CD4-positive, alpha-beta memory T cell (primary cell): Measurements from ENCODE around the gene MRPS25. TPM values are rescaled to one million over a fixed set of nuclear protein-coding genes. Genes with fewer than 3 reads are reported as not detected.

Source experiments
- CTCF ChIA-PET: fragments of 350-600 bp; sonication (Branson Sonifier 250); formaldehyde crosslinking; loops from one replicate; lab custom pipeline; 2021; ENCODE audit warnings: inconsistent platforms; ENCODE audit not compliant: partially characterized antibody; lab: Charles Lee
- POLR2A ChIA-PET: fragments of 350-600 bp; sonication (Branson Sonifier 250); formaldehyde crosslinking; loops from one replicate; lab custom pipeline; 2021; ENCODE audit not compliant: partially characterized antibody; lab: Charles Lee
- DNase-seq, 5 donors: peaks; one replicate each; pipeline versions ENCODE4 v3.0.0 to v3.0.0-alpha.2; 2020 to 2022; ENCODE audit warnings: mixed read lengths in 1 of 5
- H3K27ac ChIP-seq: one replicate; pipeline ENCODE4 v1.7.0; 2013; ENCODE audit warnings: low read depth, low read length
- H3K27me3 ChIP-seq: 2 replicates; pipeline ENCODE4 v1.7.0; 2013; ENCODE audit warnings: mild to moderate bottlenecking, low read length, moderate library complexity; ENCODE audit not compliant: insufficient read depth
- H3K36me3 ChIP-seq: 2 replicates; pipeline ENCODE4 v1.7.0; 2013; ENCODE audit warnings: mild to moderate bottlenecking, low read length, moderate library complexity; ENCODE audit not compliant: insufficient read depth
- H3K4me1 ChIP-seq: 2 replicates; pipeline ENCODE4 v1.7.0; 2013; ENCODE audit warnings: mild to moderate bottlenecking, low read length, moderate library complexity; ENCODE audit not compliant: insufficient read depth
- H3K4me3 ChIP-seq, 2 donors: one replicate each; pipeline ENCODE4 v1.7.0; 2013; ENCODE audit warnings: low read length in 2 of 2, mild to moderate bottlenecking in 1 of 2
- H3K9me3 ChIP-seq, 2 donors: one replicate each; pipeline ENCODE4 v1.7.0; 2013; ENCODE audit warnings: low read length in 2 of 2, control low read depth in 1 of 2; ENCODE audit not compliant: control insufficient read depth in 1 of 2
- H3K27ac Mint-ChIP-seq, 7 donors: one replicate each; pipeline ENCODE4 v1.8.0; 2020 to 2021; ENCODE audit warnings: mixed read lengths in 7 of 7, mild to moderate bottlenecking in 6 of 7, inconsistent platforms in 3 of 7, moderate library complexity in 3 of 7
- H3K27me3 Mint-ChIP-seq, 2 donors: one replicate each; pipeline ENCODE4 v1.8.0; 2020 to 2021; ENCODE audit warnings: mixed read lengths in 2 of 2
- H3K36me3 Mint-ChIP-seq, 2 donors: one replicate each; pipeline ENCODE4 v1.8.0; 2020 to 2021; ENCODE audit warnings: mixed read lengths in 2 of 2, inconsistent platforms in 1 of 2, mild to moderate bottlenecking in 1 of 2
- H3K4me1 Mint-ChIP-seq, 4 donors: one replicate each; pipeline ENCODE4 v1.8.0; 2020 to 2021; ENCODE audit warnings: mixed read lengths in 4 of 4, mild to moderate bottlenecking in 1 of 4
- H3K4me3 Mint-ChIP-seq, 8 donors: one replicate each; pipeline ENCODE4 v1.8.0; 2020 to 2021; ENCODE audit warnings: mixed read lengths in 8 of 8, mild to moderate bottlenecking in 7 of 8, moderate library complexity in 6 of 8, inconsistent platforms in 3 of 8
- H3K9me3 Mint-ChIP-seq, 8 donors: one replicate each; pipeline ENCODE4 v1.8.0; 2020 to 2021; ENCODE audit warnings: mixed read lengths in 8 of 8, mild to moderate bottlenecking in 5 of 8, inconsistent platforms in 3 of 8, moderate library complexity in 1 of 8
- intact Hi-C: fragments of 100-400 bp; cut with micrococcal nuclease; formaldehyde crosslinking; loops from one replicate; pipeline ENCODE4 v1.15.1; 2023
- polyA plus RNA-seq, 2 donors: library from polyadenylated mRNA; unstranded; fragments of 300-500 nt; fragmentation: Illumina TruSeq; gene quantifications; one replicate each; pipeline ENCODE4 v1.2.3, GENCODE V29; 2021
- total RNA-seq, 2 experiments: library from RNA; stranded (reverse); gene quantifications; one replicate each; pipeline ENCODE4 v1.2.3, GENCODE V29; 2021

MRPS25 gene
- total and polyA plus RNA-seq, 4 experiments from 2014 or later, result 15.1 to 80.3 (median 50.0) TPM

GRCh38 chr3:15108082-15108545 is 43.0 kb upstream of the MRPS25 start:
- POLR2A ChIA-PET, result interaction anchor here (1.8 to 2.0 kb wide), 2 partner anchors 9 to 98 kb away, joined by 6 to 13 read pairs; partner anchors contain the start of genes CAPN7 and RBSN
- peak overlapping the region in 3 of 7 donors; percentile 35 to 86 (median 64) for H3K27ac Mint-ChIP-seq
- peaks cover 0 to 8% (median 3%) of the 10 kb centered on the region in 4 donors for H3K4me1 Mint-ChIP-seq
- H3K27me3 Mint-ChIP-seq, result peaks cover 0 to 7% of the 10 kb centered on the region in 2 donors
- CTCF ChIA-PET, result interaction anchor here (0.8 to 4.0 kb wide), 9 partner anchors 8 to 214 kb away, joined by 3 to 54 read pairs (median 4); partner anchors contain the start of gene RBSN
- Histone ChIP-seq H3K4me1 (peaks cover 4% of the 10 kb centered on the region), H3K36me3 (no peaks in the 10 kb centered on the region), H3K27ac (no peak overlapping the region), H3K9me3 (no peaks in the 10 kb centered on the region), H3K4me3 (no peak overlapping the region), H3K27me3 (no peaks in the 10 kb centered on the region)
- intact Hi-C loops, result loop anchor here (1.0 to 2.0 kb wide), 4 partner anchors 183 to 1139 kb away; no protein-coding TSS in a partner anchor
- peak overlapping the region in 1 of 8 donors; percentile 54 for H3K4me3 Mint-ChIP-seq
- H3K9me3 Mint-ChIP-seq, result peaks cover 0 to 2% (median 0%) of the 10 kb centered on the region in 8 donors
- peak; percentile 68 to 71 (median 69) for DNase-seq
- H3K36me3 Mint-ChIP-seq, result no peaks in the 10 kb centered on the region

DNA sequence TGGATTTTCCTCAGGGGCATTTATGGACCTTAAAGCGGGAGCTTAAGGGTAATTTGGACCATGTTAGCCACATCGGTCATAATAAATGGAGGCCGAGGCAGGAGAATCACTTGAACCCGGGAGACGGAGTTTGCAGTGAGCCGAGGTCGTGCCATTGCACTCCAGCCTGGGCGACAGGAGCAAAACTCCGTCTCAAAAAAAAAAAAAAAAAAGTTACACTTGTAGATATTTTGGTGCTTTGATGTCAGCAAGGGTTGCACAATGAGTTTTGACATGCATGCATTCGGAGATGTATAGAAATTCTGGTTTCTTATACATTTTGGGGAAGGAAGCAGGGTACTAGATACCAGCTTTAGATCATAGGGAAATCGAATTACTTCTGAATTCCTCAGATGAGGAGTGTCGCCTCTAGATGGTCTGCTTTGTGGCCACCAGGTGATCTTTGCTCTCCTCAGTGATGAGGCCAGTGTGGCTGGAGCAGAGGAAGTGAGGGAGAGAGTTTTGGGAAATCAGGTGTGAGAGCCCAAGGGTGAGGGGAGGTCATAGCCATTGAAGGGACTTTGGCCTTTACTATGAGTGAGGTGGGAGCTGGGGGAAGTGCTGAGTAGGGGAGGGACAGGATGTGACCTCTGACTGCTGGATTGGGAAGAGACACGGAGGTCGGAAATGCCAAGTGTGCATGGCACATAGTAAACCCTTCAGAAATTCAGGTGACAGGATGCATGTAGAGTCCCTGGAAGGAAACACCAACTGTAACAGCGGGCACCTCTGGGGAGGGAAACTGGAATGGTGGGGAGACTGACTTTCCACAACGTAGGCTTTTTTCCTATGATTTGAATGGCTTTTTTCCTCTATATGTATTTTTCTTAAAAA is 42.2 kb upstream of the MRPS25 start:
- H3K36me3 Mint-ChIP-seq, result no peaks in the 10 kb centered on the region
- CTCF ChIA-PET, result interaction anchor here (0.7 to 4.0 kb wide), 8 partner anchors 8 to 669 kb away, joined by 3 to 54 read pairs (median 6); partner anchors contain the start of gene RBSN
- intact Hi-C loops, result no loop called here
- no peaks in the 10 kb centered on the region for H3K36me3 ChIP-seq
- no peak overlapping the region for H3K27ac ChIP-seq
- POLR2A ChIA-PET, result interaction anchor here (1.8 to 2.0 kb wide), 2 partner anchors 9 to 99 kb away, joined by 6 to 13 read pairs; partner anchors contain the start of genes CAPN7 and RBSN
- no peak overlapping the region for H3K4me3 ChIP-seq
- peak overlapping the region in 2 of 7 donors; percentile 32 to 85 for H3K27ac Mint-ChIP-seq
- peaks cover 4% of the 10 kb centered on the region for H3K4me1 ChIP-seq
- no peaks in the 10 kb centered on the region for H3K27me3 ChIP-seq
- peaks cover 0 to 2% (median 0%) of the 10 kb centered on the region in 8 donors for H3K9me3 Mint-ChIP-seq
- peaks cover 0 to 5% of the 10 kb centered on the region in 2 donors for H3K27me3 Mint-ChIP-seq
- H3K9me3 ChIP-seq, result no peaks in the 10 kb centered on the region
- H3K4me1 Mint-ChIP-seq, result peaks cover 0 to 8% (median 3%) of the 10 kb centered on the region in 4 donors
- H3K4me3 Mint-ChIP-seq, result no peak overlapping the region
- DNase-seq, result no peak

DNA sequence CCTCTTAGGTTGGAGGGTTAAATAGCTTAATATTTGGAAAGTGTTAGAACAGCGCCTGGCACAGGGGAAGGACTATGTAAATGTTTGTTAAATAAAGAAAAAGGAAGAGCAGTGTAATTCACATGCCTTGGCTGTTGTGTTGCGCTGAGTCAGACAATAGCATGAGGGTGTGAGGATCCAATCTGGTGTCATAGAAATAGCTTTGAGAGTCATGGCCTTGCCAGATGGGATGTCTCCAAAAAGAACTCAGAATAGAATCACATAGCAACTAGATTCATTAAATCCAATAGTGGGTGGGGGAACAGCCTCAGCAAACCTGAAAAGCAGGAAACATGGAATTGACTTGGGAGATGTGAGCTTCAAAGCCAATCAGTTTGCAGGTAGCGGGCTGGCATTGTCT is 37.7 kb upstream of the MRPS25 start:
- ChIA-PET CTCF (interaction anchor here (1.1 kb wide), 1 partner anchor 16 kb away, joined by 4 read pairs; no protein-coding TSS in a partner anchor), POLR2A (no interaction called here)
- H3K36me3 Mint-ChIP-seq, result peaks cover 0 to 14% of the 10 kb centered on the region in 2 donors
- peaks cover 0 to 5% (median 0%) of the 10 kb centered on the region in 8 donors for H3K9me3 Mint-ChIP-seq
- no peaks in the 10 kb centered on the region for H3K36me3 ChIP-seq
- no peak overlapping the region for H3K27ac Mint-ChIP-seq
- H3K27ac ChIP-seq, result no peak overlapping the region
- H3K27me3 Mint-ChIP-seq, result peaks cover 2 to 3% of the 10 kb centered on the region in 2 donors
- H3K4me3 ChIP-seq, result no peak overlapping the region
- no peaks in the 10 kb centered on the region for H3K27me3 ChIP-seq
- H3K4me3 Mint-ChIP-seq, result no peak overlapping the region
- H3K9me3 ChIP-seq, result no peaks in the 10 kb centered on the region
- peaks cover 13% of the 10 kb centered on the region for H3K4me1 ChIP-seq
- DNase-seq, result no peak
- intact Hi-C loops, result no loop called here
- peaks cover 15 to 21% (median 17%) of the 10 kb centered on the region in 4 donors for H3K4me1 Mint-ChIP-seq

DNA sequence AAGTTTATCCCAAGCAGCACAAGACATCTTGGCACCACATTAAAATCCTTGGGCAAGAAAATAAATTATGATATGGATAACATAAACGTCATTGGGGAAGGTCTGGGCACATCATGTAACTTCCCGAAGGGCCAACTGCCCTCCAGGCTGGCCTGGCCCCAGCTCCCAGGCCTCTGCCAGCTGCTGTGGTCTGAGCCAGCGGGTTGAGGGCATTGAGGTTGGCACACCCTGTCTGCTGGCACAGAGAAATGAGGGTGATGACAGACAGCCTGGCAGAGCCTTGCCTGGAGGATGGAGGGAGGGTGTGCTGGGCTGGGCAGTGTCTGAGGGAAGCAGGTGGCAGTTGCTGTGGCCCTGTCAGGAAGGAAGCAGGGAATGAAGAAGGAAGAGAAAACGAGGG is 37.1 kb upstream of the MRPS25 start:
- no peaks in the 10 kb centered on the region for H3K36me3 ChIP-seq
- POLR2A ChIA-PET, result no interaction called here
- no peak overlapping the region for H3K4me3 ChIP-seq
- H3K4me1 Mint-ChIP-seq, result peaks cover 17 to 26% (median 21%) of the 10 kb centered on the region in 4 donors
- H3K27ac ChIP-seq, result no peak overlapping the region
- no peaks in the 10 kb centered on the region for H3K9me3 ChIP-seq
- H3K27me3 ChIP-seq, result no peaks in the 10 kb centered on the region
- H3K4me1 ChIP-seq, result peaks cover 17% of the 10 kb centered on the region
- peaks cover 0 to 14% of the 10 kb centered on the region in 2 donors for H3K36me3 Mint-ChIP-seq
- peak overlapping the region in 1 of 7 donors; percentile 38 for H3K27ac Mint-ChIP-seq
- no peak for DNase-seq
- peaks cover 2 to 3% of the 10 kb centered on the region in 2 donors for H3K27me3 Mint-ChIP-seq
- H3K9me3 Mint-ChIP-seq, result peaks cover 0 to 5% (median 0%) of the 10 kb centered on the region in 8 donors
- H3K4me3 Mint-ChIP-seq, result peak overlapping the region in 2 of 8 donors; percentile 8 to 11
- intact Hi-C loops, result no loop called here
- CTCF ChIA-PET, result interaction anchor here (0.7 to 1.1 kb wide), 2 partner anchors 17 kb away, joined by 4 read pairs; no protein-coding TSS in a partner anchor

DNA sequence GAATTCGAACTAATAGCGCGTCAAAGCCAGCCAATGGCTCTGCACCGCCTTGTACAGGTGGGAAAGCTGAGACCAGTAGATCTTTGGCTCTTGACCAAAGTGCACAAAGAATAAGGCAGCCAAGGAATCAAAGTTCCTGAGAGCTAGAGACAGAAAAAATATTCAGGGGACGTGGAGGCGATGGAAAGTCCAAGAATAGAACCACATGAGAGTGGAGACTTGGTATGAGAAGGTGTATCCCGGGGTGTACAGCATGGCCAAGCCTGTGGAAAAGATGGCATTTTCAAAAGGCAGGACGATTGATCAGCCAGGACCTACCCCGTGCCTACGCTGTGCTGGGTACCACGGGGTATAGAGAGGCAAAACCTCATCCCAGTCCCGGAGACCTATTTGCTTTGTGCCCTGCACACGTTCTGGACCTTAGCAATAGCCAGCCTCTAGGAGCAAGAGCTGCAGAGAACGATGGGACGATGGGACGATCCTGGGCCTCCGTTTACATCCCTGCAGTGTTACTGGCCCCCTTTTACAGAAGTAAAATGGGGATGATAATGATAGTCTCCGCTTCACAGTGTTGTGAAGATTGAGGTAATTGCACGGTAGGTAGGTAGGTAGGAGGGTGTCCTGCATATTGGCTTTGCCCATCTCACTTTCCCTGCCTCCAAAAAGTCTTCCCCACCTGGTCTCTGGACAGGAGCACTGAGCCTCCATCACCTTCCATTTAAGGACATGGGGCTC is 34.4 kb upstream of the MRPS25 start:
- CTCF ChIA-PET, result interaction anchor here (0.9 to 3.9 kb wide), 8 partner anchors 8 to 448 kb away, joined by 3 to 15 read pairs (median 4); partner anchors contain the start of genes CCDC174 and NR2C2
- Mint-ChIP-seq H3K4me1 (peaks cover 19 to 35% (median 27%) of the 10 kb centered on the region in 4 donors), H3K36me3 (peaks cover 13 to 36% of the 10 kb centered on the region in 2 donors), H3K27ac (peak overlapping the region; percentile 89 to 99 (median 99)), H3K27me3 (peaks cover 1 to 2% of the 10 kb centered on the region in 2 donors), H3K9me3 (peaks cover 0 to 5% (median 0%) of the 10 kb centered on the region in 8 donors), H3K4me3 (peak overlapping the region; percentile 88 to 99 (median 96))
- POLR2A ChIA-PET, result interaction anchor here (0.6 to 2.8 kb wide), 16 partner anchors 9 to 1980 kb away, joined by 3 to 37 read pairs (median 6); partner anchors contain the start of genes BTD, CAPN7, CCDC174 and CHCHD4
- Histone ChIP-seq H3K4me1 (peaks cover 22% of the 10 kb centered on the region), H3K9me3 (no peaks in the 10 kb centered on the region), H3K27ac (peak overlapping the region; percentile 95), H3K36me3 (peaks cover 15% of the 10 kb centered on the region), H3K27me3 (no peaks in the 10 kb centered on the region), H3K4me3 (peak overlapping the region; percentile 54 to 73)
- intact Hi-C loops, result loop anchor here (1.0 to 2.0 kb wide), 7 partner anchors 34 to 1165 kb away; partner anchors contain the start of genes BTD, CAPN7, CCDC174 and DPH3
- no peak for DNase-seq
